OCI-LY3 (cell line): ENCODE data around the gene SPINK4.

Experiments
- CTCF ChIP-seq: fragments of 200-600, 300-600 bp; sonication (generic); IDR thresholded peaks from 2 replicates; pipeline ENCODE4 v1.5.1; 2014; ENCODE audit warnings: antibody characterized with exemption, low read length, low read depth
- EZH2phosphoT487 ChIP-seq: fragments of 200-600 bp; shearing (Covaris generic); IDR thresholded peaks from 2 replicates; pipeline ENCODE4 v1.6.1; 2018; ENCODE audit warnings: antibody characterized with exemption, mixed run types, low read depth

GRCh38 chr9:33221568-33221884 lies 18.4 kb upstream of the SPINK4 start:
- no peak for TF ChIP-seq CTCF
- no peak for TF ChIP-seq EZH2phosphoT487
